Left hindlimb (tissue), 1 donor: ENCODE data around the gene EPRS1.
"Not testable (repeated sequence)": the region's sequence is repeated elsewhere in the genome, so short reads cannot be mapped to it uniquely, and the experiment has no call there.

ENCODE experiments used
- DNase-seq: peaks from one replicate; pipeline ENCODE4 v3.0.0-alpha.2; 2018

Gene EPRS1

GRCh38 chr1:220037810-220038209 is 8.5 kb downstream of the EPRS1 start:
- DNase-seq: not testable (repeated sequence)

DNA sequence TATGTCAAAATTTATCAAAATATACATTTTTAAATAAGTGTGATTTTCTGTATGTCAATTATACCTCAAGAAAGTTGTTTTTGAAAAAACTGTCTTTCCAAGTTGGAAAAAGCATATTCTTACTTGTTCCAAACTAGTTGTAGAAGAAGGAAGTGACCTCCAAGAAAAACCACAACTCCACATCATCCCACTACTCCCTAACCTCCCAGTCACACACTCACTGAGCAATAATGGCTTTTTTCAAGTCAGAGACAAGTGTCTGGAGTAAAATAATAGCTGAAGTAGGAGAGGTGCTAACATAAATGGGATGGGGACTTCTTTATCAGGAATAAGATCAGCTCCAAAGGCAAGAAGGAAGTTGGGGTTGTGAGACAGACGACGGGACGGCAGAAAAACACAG is 13.4 kb downstream of the EPRS1 start:
- DNase-seq: no peak

- no peak for DNase-seq
Measured at GRCh38 chr1:220031287-220031686, 15.0 kb downstream of the EPRS1 start.

GRCh38 chr1:220028346-220028895 is 17.9 kb downstream of the EPRS1 start:
- DNase-seq: no peak

DNA sequence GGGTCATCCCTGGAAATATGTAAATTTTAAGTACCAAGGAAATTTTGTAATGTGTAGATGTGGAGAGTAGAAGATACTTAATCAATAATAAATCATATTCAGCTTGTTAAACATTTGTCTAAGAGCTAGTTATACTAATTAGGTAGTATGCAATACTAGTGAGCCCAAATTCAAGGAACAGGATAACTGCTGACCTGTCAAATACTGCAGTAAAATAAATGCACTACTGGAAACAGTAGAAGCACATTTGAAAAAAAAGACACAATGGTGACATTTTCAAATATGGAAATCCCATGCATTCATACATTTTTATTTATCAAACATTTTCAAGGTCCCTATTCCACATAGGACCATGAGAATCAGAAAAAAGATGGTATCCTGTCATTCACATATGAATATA is 27.2 kb downstream of the EPRS1 start:
- no peak for DNase-seq

GRCh38 chr1:220013497-220013896 is 32.8 kb downstream of the EPRS1 start:
- no peak for DNase-seq

DNA sequence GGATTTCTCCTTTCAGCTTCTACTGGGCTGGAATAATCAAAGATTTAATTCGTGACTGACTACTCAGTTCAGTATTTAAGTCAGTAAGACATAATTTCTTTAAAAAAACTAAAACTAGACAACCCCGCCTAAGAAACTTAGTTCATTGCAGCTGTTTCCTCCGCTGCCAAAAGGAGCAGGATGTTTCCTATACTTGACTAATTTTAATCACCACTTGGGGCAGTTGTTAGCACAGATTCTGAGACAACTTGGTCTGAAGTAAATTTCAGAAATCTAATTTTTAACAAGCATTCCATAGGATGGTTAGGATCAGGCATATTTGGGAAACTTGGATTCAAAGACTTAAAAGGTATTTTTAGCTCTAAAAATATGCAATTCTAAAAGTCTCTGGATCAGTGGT is 34.0 kb downstream of the EPRS1 start:
- DNase-seq: peak; percentile 29

DNA sequence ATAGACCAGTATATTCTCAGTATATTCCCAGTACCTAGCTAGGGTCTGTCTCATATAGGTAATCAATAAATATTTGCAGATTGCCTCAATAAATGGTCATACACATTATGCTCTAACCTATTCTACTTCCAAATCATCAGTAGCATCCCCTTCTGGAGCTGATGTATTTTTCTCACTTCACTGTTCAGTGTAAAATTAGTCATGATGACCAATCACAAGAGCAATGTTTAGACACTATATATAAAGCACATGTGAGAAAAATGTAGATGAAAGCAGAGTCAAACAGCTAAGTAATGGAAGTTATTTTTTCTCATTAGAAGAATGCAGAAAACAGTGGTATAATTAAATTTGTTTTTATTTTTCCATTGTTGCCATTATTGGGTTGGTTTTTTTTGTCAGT is 34.7 kb downstream of the EPRS1 start:
- DNase-seq: no peak

GRCh38 chr1:220007438-220007837 is 38.9 kb downstream of the EPRS1 start:
- DNase-seq: no peak

DNA sequence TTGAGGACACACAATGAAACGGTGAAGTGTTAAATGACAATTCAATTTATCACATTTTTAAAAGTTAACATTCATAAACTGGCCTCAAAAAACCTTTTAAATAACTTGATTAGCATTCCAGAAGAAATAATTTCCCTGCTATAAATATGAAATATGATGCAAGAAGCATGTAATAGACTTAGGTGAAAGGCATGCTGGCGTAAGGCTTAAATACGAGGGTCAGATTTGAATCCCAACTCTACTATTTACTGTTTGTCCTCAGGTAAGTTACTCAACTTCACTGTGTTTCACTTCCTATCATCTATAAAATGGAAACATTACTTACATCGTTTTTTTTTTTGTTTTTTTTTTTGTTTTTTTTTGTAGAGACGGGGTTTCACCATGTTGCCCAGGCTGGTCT is 40.8 kb downstream of the EPRS1 start:
- no peak for DNase-seq

DNA sequence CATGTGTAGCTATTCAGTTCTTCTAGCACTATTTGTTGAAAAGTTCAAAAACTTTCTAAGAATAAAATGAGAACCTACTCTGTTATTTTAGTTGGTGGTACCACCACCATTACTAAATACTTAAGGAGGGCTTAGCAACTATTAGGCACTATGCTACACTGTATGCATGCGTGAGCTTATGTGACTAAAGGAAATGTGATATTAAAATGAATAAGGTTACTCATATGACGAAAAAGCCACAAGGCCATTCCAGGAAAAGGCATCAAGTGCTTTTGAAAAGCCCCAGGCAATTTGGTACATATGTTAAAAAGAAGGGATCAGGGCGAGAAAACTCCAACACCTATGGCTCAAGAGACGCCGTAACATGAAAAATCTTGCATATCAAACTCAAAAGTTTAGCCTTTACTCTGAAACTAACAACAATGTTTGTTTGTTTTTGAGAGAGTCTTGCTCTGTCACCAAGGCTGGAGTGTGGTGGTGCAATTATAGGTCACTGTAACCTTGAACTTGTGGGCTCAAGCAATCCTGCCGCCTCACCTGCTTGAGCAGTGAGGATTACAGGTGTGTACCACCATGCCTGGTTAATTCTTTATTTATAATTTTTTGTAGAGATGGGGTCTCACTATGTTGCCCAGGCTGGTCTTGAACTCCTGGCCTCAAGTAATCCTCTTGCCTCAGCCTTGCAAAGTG is 42.5 kb downstream of the EPRS1 start:
- DNase-seq: no peak

GRCh38 chr1:220003015-220003414 is 43.3 kb downstream of the EPRS1 start:
- no peak for DNase-seq

DNA sequence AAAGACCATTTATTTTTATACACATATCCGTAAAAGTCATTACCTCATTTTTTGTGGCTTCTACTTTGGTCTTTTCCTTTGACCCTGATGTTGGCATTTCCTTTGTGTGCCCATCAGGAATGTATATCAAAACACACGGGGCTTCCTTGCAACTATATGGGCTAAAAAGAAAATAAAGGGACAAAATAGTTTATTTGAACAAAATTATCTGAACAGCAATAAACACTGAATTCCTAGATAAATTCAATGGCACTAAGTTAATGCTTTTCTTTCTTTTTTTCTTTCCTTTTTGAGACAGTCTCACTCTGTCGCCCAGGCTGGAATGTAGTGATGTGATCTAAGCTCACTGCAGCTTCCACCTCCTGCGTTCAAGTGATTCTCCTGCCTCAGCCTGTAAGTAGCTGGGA is 45.2 kb downstream of the EPRS1 start:
- no peak for DNase-seq

- DNase-seq: no peak
Measured at GRCh38 chr1:219999821-220000220, 46.5 kb downstream of the EPRS1 start.
